Fibroblast of mammary gland (primary cell): ENCODE data around the gene ZNF304.

Experiments
- DNase-seq: peaks from one replicate; pipeline ENCODE4 v3.0.0-alpha.2; 2010; ENCODE audit warnings: low read depth
- H3K4me3 ChIP-seq: 2 replicates; pipeline ENCODE4 v1.5.1; 2011; ENCODE audit warnings: low read depth, mild to moderate bottlenecking, low read length, moderate library complexity; ENCODE audit not compliant: control insufficient read depth
- TF ChIP-seq, protein P1 (sequence below): conservative IDR thresholded peaks from 2 replicates; pipeline ENCODE4 v1.5.1; 2011; ENCODE audit warnings: low read depth, low read length, inconsistent platforms; ENCODE audit not compliant: control insufficient read depth, insufficient read depth

The ZNF304 gene

GRCh38 chr19:57350877-57351805 is at the start of gene ZNF304:
Gene ZNF304, plus strand, starts transcription at chr19:57351271. Its CDS starts 394 bp downstream, at chr19:57351665.
- TF ChIP-seq, protein P1, sequence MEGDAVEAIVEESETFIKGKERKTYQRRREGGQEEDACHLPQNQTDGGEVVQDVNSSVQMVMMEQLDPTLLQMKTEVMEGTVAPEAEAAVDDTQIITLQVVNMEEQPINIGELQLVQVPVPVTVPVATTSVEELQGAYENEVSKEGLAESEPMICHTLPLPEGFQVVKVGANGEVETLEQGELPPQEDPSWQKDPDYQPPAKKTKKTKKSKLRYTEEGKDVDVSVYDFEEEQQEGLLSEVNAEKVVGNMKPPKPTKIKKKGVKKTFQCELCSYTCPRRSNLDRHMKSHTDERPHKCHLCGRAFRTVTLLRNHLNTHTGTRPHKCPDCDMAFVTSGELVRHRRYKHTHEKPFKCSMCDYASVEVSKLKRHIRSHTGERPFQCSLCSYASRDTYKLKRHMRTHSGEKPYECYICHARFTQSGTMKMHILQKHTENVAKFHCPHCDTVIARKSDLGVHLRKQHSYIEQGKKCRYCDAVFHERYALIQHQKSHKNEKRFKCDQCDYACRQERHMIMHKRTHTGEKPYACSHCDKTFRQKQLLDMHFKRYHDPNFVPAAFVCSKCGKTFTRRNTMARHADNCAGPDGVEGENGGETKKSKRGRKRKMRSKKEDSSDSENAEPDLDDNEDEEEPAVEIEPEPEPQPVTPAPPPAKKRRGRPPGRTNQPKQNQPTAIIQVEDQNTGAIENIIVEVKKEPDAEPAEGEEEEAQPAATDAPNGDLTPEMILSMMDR = no peak
- DNase-seq = peak; percentile 95
- peak within 1 kb of the TSS; percentile 98 for H3K4me3 ChIP-seq

DNA sequence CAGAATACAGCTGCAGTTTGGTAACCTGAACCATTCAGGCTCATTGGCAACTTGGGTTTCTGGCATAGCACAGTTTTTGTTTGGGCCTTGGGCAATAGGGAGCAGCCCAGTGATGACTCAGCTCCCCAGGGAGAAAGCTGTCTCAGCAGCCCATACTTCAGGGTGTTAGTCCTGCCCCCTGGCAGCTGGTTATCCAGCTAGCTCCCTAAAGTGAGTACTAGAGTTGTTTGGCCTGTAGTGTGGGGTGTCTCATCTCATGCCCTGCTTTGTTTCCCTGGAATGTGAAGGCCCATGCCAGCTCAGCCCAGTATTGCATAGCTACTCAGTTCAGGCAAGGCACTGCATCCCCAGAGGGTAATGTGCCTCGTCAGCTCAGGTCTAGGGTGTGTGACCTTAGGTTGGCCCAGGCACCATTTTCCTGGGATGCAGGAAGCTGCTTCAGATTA is 49.0 kb upstream of the ZNF304 start:
- DNase-seq = peak; percentile 97
- TF ChIP-seq, protein P1 = peak; percentile 11
- H3K4me3 ChIP-seq = no peak overlapping the region

- H3K4me3 ChIP-seq = no peak overlapping the region
- TF ChIP-seq, protein P1 = no peak
- DNase-seq = no peak
Measured at GRCh38 chr19:57302727-57303401, 48.2 kb upstream of the ZNF304 start.

DNA sequence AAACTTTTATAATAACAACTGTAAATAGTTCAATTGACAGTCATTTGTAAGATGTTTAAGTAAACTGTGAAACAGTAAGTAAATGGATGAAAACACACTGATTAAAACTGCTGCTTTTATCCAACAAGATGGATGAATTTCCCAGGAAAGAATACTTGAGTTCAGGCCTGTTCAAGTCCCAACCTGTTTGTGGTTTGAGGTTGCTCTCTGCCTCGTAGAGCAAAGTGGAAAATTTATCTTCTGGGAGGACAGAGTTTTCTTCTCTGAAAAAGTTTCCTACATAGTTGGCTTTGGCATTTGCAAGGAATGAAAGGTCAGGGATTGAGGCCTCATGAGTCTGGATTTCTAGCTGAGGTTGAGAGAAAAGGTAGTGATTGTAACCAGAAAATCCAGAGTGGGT is 46.0 kb upstream of the ZNF304 start:
- TF ChIP-seq, protein P1 = no peak
- H3K4me3 ChIP-seq = no peak overlapping the region
- DNase-seq = no peak

GRCh38 chr19:57308514-57308913 is 42.6 kb upstream of the ZNF304 start:
- H3K4me3 ChIP-seq = no peak overlapping the region
- no peak for DNase-seq
- TF ChIP-seq, protein P1 = no peak

GRCh38 chr19:57310792-57311191 is 40.3 kb upstream of the ZNF304 start:
- H3K4me3 ChIP-seq = no peak overlapping the region
- TF ChIP-seq, protein P1 = no peak
- DNase-seq = no peak
